ENCODE measurements around the gene PITPNM3.

GRCh38 chr17:6576038-6576785, 19.9 kb upstream of the PITPNM3 start:
- TF ChIP-seq, protein P1, sequence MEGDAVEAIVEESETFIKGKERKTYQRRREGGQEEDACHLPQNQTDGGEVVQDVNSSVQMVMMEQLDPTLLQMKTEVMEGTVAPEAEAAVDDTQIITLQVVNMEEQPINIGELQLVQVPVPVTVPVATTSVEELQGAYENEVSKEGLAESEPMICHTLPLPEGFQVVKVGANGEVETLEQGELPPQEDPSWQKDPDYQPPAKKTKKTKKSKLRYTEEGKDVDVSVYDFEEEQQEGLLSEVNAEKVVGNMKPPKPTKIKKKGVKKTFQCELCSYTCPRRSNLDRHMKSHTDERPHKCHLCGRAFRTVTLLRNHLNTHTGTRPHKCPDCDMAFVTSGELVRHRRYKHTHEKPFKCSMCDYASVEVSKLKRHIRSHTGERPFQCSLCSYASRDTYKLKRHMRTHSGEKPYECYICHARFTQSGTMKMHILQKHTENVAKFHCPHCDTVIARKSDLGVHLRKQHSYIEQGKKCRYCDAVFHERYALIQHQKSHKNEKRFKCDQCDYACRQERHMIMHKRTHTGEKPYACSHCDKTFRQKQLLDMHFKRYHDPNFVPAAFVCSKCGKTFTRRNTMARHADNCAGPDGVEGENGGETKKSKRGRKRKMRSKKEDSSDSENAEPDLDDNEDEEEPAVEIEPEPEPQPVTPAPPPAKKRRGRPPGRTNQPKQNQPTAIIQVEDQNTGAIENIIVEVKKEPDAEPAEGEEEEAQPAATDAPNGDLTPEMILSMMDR (conservative IDR thresholded peaks at IDR 0.05; ENCODE audit: low read depth in 2 of 2), result no peak
- TF ChIP-seq EZH2 (IDR thresholded peaks at IDR 0.05; ENCODE audit: low read depth, unreplicated experiment), result no peak
- no peak for TF ChIP-seq REST (IDR thresholded peaks at IDR 0.05; ENCODE audit: unreplicated experiment)
- no peak for TF ChIP-seq CREB1 (CRISPR knock-in tag; IDR thresholded peaks at IDR 0.05; ENCODE audit: low read depth)
